COR-L47 (cell line): ENCODE measurements around the gene GAGE10.

Source experiments
- DNase-seq: peaks from one replicate; lab custom pipeline; 2025; lab: John Stamatoyannopoulos, UW

Gene GAGE10, protein sequence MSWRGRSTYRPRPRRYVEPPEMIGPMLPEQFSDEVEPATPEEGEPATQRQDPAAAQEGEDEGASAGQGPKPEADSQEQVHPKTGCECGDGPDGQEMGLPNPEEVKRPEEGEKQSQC

GRCh38 chrX:49303346-49303745 is at the start of gene GAGE10:
Gene GAGE10 (plus strand): TSS chrX:49303646. CDS start chrX:49304860, 1,214 bp downstream.
- no peak for DNase-seq

DNA sequence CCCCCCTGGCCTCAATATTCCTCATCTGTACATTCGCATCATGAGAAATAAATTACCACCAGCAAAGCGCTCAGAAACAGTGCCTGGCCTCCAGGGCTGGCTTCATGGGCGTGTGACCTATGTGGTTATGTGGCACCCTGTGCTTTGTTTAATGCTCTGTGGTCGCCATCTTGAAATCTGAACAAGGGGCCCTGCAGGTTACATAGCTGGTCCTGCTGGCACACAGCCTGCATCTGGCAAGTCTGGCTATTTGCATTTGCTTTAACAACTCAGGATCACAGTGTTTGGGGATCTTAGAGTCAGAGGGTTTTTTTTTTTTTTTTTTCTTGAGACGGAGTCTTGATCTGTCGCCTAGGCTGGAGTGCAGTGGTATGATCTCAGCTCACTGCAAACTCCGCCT is 48.8 kb upstream of the GAGE10 start:
- no peak for DNase-seq

GRCh38 chrX:49256268-49256995 is 47.0 kb upstream of the GAGE10 start:
- no peak for DNase-seq

DNA sequence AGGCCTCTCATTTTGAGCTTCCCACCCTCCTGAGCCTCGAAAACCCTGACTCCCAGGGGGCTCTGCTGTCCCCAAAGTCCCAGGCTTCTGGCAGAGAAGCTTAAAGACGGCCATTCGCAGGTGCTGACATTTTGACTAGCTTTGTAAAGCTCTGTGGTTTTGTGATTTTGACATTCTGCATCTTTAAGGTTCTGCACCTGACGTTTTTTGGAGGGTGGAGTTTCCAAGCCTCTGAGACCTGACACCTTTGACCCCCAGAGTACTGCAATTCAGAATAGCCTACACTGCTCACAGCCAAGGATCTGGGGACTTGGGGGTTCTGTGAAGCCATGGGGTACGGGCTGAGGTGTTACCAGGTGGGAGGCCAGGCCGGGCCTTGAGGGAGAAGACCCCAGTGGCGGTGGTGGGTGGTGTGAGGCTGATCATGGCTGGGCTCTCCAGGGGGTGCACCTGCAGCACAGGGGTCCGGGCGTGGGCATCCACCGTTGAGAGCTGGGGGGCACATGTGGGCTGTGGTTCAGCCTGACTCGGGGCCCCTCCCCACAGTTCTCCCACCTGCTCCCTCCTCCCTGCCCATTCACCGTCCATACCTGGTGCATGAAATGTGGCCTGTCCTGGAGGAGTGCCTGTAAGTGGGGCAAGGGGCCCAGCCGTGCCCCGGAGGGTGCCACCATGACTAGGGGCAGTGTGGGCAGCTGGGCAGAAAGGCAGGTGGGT is 46.2 kb upstream of the GAGE10 start:
- DNase-seq, result no peak

DNA sequence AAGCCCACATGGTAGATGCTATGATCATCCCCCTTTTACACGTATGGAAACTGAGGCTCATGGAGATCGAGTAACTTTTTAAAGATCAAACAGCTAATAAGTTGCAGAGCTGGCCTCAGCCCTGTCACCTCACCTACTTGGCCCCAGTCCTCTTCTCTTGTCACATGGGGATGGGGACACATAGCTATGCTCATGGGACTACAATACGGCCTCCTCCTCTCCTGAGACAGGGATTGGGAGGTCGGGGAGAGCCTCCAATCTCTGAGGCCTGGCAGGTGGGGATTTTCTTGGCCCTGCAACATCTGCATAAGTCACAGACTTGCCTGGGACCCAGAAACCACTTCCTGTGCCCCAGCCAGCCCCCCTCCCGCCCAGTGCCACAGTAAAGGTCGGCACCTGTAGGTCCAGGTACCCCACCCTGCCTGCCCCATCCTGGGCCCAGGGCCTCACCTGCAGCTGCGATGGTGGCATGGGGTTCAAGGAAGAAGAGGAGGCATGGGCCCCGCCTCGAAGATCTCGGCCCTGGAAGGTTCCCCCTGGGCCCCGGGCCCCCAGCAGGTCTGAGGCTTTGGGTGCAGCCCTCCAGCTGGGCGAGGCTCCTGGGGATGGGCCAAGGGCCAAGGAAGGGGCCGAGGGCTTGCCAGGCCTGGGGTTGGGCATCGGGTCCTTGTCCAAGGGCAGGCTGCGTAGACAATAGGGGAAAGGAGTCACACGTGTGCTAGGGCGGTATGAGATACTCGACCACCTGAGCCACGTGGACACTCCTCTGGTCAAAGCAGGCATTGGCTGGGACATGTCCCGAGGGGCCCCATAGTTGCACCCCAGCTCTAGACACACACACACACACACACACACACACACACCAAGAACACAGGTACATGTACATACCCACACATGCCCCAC is 45.3 kb upstream of the GAGE10 start:
- DNase-seq, result no peak

DNA sequence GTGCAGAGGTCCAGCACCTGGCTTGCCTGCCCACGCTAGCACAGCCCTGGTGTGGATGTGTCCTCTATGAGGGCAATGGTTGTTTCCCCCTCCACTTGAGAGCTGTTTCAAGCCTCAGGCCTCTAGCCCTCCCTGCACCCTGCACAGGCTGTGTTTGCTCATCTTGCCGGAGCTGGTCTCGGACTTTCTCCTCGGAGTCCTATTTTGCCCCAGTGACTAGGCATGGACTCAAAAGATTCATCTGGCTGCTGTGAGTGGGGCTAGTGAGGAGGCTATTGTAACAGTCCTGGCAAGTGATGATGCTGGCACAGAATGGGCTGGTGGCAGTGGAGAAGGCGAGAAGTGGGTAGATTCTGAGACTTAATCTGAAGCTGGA is 44.7 kb upstream of the GAGE10 start:
- DNase-seq, result no peak

- DNase-seq, result no peak
These were observed 43.0 kb upstream of the GAGE10 start for GRCh38 chrX:49260221-49260985.

DNA sequence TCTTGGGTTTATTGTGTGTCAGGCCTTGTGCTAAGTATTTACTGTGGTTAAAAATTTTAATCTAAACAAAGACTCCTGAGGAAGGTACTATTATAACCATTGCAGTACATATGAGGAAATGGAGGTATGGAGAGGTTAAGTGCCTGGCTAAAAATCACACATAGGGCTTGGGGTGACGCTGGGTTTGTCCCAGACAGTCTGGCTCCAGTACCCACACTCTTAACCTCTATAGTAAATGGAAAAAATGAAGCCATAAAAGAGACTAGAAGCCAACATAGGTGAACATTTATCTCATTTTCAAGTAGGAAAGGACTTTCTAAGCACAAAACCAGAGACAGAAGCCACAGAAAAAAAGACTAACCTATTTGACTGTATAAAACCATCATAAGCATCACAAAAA is 40.8 kb upstream of the GAGE10 start:
- no peak for DNase-seq

DNA sequence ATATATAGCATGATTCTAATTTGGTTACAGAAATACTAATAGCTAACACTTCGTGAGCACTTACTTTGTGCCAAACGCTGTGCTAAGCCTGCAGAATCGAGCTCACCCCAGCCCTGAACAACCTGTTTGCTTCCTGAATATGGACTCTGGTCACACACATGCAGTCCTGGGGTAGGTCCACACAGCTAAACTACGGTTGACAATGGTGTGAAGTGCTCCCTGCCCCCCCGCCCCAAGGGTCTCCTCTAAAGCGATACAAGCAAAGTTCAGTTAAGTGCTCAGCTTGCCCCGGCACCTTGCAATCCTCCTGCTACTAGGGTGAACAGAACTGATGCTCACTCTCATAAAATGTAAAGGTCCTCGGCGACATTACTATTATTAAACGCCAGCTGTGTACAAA is 39.8 kb upstream of the GAGE10 start:
- DNase-seq, result no peak

DNA sequence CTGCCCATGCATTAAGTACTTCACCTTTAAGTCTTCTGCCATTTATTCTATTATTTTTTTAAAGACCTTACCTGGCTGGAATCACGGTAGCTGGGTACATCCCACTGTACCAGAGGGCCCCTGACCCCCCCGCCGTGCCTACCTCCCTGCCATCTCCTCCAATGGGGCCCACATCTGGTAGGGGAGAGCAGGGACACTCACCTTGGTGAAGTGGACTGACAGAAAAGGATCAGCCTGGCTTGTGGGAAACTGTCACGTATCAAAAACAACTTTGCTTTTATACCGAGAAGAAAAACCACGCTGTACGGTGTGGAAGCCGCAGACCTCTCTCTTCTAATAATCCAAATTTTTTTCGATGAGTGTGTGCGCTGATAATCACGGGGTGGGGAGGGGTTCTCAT is 39.0 kb upstream of the GAGE10 start, which contains the start of gene FOXP3:
Gene FOXP3 (minus strand): TSS at position 251 of the 400 bp plus-strand sequence. CDS start 6,205 bp downstream, outside the sequence.
- no peak for DNase-seq

DNA sequence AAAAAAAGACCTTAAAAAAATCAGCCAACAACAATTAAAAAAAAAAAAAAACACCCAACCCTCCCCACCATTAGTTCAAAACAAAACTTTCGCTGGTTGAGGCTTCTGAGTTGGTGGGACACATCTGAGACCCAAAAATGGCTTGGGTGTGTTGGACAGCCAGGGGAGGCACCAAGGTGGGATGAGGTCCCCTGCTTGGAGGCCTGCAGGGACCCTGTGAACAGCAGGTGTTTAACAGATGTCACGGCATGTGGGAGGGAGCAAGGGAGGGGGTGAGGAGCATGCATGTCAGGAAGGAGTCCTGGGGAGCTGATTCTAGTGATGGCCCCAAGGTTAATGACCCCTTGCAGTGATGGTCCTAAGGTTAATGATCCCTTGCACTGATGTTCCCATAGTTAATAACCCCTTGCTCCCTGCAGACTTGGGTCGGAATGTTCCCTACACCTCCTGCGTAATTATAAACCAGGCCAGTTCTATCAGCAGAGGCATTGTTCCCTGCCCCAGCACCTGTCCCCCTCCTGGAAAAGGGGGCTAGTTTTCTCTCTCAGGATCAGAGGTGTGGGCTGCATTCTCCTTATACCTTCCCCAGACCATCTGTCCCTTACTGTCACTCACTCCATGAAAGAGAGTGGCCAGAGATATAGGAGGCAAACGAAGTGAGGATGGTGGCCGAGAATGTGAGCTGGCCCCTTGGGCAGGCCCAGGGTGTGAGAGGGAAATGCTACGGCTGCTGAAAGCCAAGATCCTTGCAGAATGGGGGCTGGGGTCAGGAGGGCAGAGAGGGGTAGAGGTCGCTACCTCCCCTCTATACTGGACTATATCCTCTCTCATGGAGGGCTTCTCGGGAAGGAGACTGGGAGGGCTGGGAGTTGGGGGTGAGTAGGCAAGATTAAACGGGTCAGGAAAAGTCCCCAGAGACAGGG is 36.7 kb upstream of the GAGE10 start:
- no peak for DNase-seq

DNA sequence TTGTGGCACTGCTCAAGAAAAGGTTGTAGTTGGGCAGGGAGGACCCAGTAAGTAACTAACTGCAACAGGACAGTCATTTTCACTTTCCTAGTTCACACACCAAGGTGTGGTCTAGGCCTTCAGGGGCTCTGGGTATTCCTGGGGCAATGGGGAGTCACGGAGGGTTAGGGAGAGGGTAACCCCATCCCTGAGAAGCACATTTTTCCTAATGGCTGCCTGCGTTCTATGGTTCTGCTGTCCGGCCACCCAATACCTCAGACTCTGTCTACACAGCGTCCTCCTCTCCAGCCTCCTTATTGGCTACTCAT is 34.8 kb upstream of the GAGE10 start:
- DNase-seq, result no peak

- peak; percentile 92 for DNase-seq
These were observed 34.3 kb upstream of the GAGE10 start for GRCh38 chrX:49269010-49269766.

DNA sequence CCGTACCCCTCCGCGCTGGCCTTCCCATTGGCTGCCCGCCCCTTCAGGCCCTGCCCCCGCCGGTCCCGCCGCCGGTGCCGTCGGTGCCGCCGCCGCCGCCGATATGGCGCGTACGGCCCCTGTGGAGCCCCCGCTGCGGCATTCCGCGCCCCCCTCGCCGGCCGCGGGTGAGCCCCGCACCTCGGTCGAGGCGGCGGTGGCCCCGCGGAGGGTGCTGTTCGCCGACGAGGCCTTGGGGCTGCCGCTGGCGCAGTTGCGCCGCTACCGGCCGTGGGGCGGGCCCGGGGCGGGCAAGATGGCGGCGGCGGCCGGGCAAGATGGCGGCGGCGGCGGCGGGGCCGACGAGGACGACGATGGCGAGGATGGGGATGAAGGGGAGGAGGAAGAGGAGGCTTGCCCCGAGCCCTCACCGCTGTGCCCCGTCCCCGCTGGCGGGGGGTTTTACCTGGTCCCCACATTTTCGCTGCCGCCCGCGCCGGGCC is 33.6 kb upstream of the GAGE10 start, which contains the start of gene PPP1R3F:
Gene PPP1R3F (plus strand): TSS at position 27 of the 482 bp plus-strand sequence. CDS start 77 bp downstream, at position 104.
- DNase-seq, result no peak

DNA sequence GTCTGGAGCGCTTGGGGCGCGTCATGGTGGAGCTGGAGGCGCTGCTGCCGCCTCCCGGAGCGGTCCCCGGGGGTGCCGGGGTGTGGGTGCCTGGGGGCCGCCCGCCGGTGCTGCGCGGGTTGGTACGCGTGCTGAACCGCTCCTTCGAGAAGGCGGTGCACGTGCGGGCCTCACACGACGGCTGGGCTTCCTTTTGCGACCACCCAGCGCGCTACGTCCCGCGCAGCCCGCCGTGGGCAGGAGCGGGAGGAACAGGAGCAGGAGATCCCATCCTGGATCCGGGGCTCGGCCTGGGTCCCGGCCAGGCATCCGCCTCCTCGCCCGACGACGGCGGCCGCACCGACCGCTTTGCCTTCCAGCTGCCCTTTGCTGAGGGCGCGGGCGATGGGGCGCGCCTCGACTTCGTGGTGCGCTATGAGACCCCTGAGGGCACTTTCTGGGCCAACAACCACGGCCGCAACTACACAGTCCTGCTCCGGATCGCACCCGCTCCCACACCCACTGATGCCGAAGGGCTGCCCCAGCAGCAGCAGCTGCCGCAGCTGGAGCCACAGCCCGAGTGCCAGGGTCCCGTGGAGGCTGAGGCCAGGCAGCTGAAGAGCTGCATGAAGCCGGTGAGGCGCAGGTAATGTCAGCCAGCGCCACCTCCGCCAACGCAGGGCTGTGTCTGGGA is 33.1 kb upstream of the GAGE10 start:
- no peak for DNase-seq

DNA sequence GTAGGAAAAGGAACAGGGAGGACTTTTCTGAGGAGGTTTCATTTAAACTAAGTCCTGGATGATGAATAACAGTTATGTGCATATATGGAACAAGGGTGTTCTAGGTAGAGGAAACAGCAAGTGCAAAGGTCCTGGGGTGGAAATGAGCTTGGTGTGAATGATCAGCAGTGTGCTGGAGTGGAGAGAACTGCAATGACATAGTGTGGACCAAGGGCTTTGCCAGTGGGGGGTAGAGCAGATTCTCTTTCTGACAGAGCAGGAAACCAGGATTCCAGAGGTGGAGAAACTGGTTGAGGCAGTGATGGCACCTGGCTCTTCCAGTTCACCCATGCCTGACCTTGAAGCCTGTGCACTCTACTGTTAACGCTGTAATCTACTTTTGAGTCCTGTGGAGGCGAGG is 32.1 kb upstream of the GAGE10 start:
- no peak for DNase-seq

DNA sequence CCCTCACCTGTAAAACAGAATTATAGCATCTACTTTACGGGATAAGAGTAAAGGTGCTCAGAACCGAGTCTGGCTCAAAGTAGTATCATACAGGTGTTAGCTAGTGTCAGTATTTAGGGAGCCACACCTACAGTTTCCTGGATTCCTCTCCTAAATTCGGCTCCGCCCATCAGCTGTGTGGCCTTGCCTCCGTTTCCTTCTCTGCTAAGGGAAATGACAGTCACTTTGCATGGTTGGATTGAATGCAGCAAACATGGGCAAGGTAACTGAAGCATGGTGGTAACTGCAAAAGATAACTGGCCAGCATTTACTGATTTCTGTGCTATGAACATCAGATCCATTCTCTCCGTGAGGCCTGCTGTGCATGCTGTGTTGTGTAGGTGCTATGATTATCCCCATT is 31.0 kb upstream of the GAGE10 start:
- DNase-seq, result no peak

- DNase-seq, result no peak
These were observed 30.2 kb upstream of the GAGE10 start for GRCh38 chrX:49273181-49273727.

DNA sequence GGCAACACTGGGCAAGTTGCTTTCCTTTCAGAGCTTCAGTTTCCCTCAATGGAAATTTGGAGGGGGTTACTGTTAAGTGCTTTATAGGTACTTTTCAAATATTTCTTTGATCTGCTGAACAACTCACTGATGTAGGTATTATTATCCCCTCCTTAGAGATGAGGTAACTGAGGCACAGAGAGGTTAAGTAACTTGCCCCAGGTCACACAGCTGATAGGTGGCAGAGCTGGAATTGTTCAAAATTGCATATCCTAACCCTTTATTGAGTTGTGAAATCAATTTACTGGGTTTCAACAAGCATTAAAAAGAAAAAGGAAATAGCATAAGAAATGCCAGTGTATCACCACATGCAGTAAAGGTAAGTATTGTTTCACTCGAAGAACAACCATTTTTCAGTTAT is 27.2 kb upstream of the GAGE10 start:
- no peak for DNase-seq
